ENCODE data around the gene APEX2.

APEX2 gene

GRCh38 chrX:55008571-55009358 lies 8.6 kb downstream of the APEX2 start:
- no peak overlapping the region for H3K4me3 ChIP-seq (ENCODE audit: low read depth in 1 of 2, low read length in 2 of 2)
- H3K27ac ChIP-seq (ENCODE audit: low read depth, low read length), result no peak overlapping the region
- H3K9ac ChIP-seq (ENCODE audit: low read depth in 1 of 2, low read length in 2 of 2), result no peak overlapping the region
- no peaks in the 10 kb centered on the region for H3K9me3 ChIP-seq (ENCODE audit: control insufficient read depth in 1 of 2, low read length in 2 of 2)
- H3K27me3 ChIP-seq (ENCODE audit: control insufficient read depth in 1 of 2, insufficient read depth in 2 of 2, low read length in 2 of 2), result no peaks in the 10 kb centered on the region
- H3K36me3 ChIP-seq (ENCODE audit: control insufficient read depth in 1 of 2, insufficient read depth in 2 of 2, low read length in 2 of 2), result peaks cover 10 to 21% of the 10 kb centered on the region in 2 donors
- peaks cover 13 to 14% of the 10 kb centered on the region in 2 donors for H3K4me1 ChIP-seq (ENCODE audit: control insufficient read depth in 1 of 2, insufficient read depth in 2 of 2, low read length in 2 of 2)

- Histone ChIP-seq H3K27me3 (ENCODE audit: control insufficient read depth in 1 of 2, insufficient read depth in 2 of 2, low read length in 2 of 2) (no peaks in the 10 kb centered on the region), H3K36me3 (ENCODE audit: control insufficient read depth in 1 of 2, insufficient read depth in 2 of 2, low read length in 2 of 2) (no peaks in the 10 kb centered on the region), H3K27ac (ENCODE audit: low read depth, low read length) (no peak overlapping the region), H3K4me1 (ENCODE audit: control insufficient read depth in 1 of 2, insufficient read depth in 2 of 2, low read length in 2 of 2) (peaks cover 13 to 14% of the 10 kb centered on the region in 2 donors), H3K9me3 (ENCODE audit: control insufficient read depth in 1 of 2, low read length in 2 of 2) (no peaks in the 10 kb centered on the region), H3K9ac (ENCODE audit: low read depth in 1 of 2, low read length in 2 of 2) (no peak overlapping the region), H3K4me3 (ENCODE audit: low read depth in 1 of 2, low read length in 2 of 2) (no peak overlapping the region)
Measured at GRCh38 chrX:55011294-55011693, 11.1 kb downstream of the APEX2 start.

- no peak overlapping the region for H3K9ac ChIP-seq (ENCODE audit: low read depth in 1 of 2, low read length in 2 of 2)
- no peaks in the 10 kb centered on the region for H3K27me3 ChIP-seq (ENCODE audit: control insufficient read depth in 1 of 2, insufficient read depth in 2 of 2, low read length in 2 of 2)
- no peak overlapping the region for H3K4me3 ChIP-seq (ENCODE audit: low read depth in 1 of 2, low read length in 2 of 2)
- no peaks in the 10 kb centered on the region for H3K4me1 ChIP-seq (ENCODE audit: control insufficient read depth in 1 of 2, insufficient read depth in 2 of 2, low read length in 2 of 2)
- no peaks in the 10 kb centered on the region for H3K36me3 ChIP-seq (ENCODE audit: control insufficient read depth in 1 of 2, insufficient read depth in 2 of 2, low read length in 2 of 2)
- no peak overlapping the region for H3K27ac ChIP-seq (ENCODE audit: low read depth, low read length)
- H3K9me3 ChIP-seq (ENCODE audit: control insufficient read depth in 1 of 2, low read length in 2 of 2), result no peaks in the 10 kb centered on the region
Measured at GRCh38 chrX:55014897-55015299, 14.7 kb downstream of the APEX2 start.

- Histone ChIP-seq H3K4me1 (ENCODE audit: control insufficient read depth in 1 of 2, insufficient read depth in 2 of 2, low read length in 2 of 2) (no peaks in the 10 kb centered on the region), H3K27me3 (ENCODE audit: control insufficient read depth in 1 of 2, insufficient read depth in 2 of 2, low read length in 2 of 2) (no peaks in the 10 kb centered on the region), H3K4me3 (ENCODE audit: low read depth in 1 of 2, low read length in 2 of 2) (no peak overlapping the region), H3K36me3 (ENCODE audit: control insufficient read depth in 1 of 2, insufficient read depth in 2 of 2, low read length in 2 of 2) (no peaks in the 10 kb centered on the region), H3K27ac (ENCODE audit: low read depth, low read length) (no peak overlapping the region), H3K9me3 (ENCODE audit: control insufficient read depth in 1 of 2, low read length in 2 of 2) (no peaks in the 10 kb centered on the region), H3K9ac (ENCODE audit: low read depth in 1 of 2, low read length in 2 of 2) (no peak overlapping the region)
Measured at GRCh38 chrX:55026143-55026542, 26.0 kb downstream of the APEX2 start.

GRCh38 chrX:55026840-55027239 lies 26.7 kb downstream of the APEX2 start:
- no peaks in the 10 kb centered on the region for H3K36me3 ChIP-seq (ENCODE audit: control insufficient read depth in 1 of 2, insufficient read depth in 2 of 2, low read length in 2 of 2)
- H3K4me1 ChIP-seq (ENCODE audit: control insufficient read depth in 1 of 2, insufficient read depth in 2 of 2, low read length in 2 of 2), result no peaks in the 10 kb centered on the region
- no peaks in the 10 kb centered on the region for H3K9me3 ChIP-seq (ENCODE audit: control insufficient read depth in 1 of 2, low read length in 2 of 2)
- no peak overlapping the region for H3K9ac ChIP-seq (ENCODE audit: low read depth in 1 of 2, low read length in 2 of 2)
- H3K27me3 ChIP-seq (ENCODE audit: control insufficient read depth in 1 of 2, insufficient read depth in 2 of 2, low read length in 2 of 2), result no peaks in the 10 kb centered on the region
- no peak overlapping the region for H3K4me3 ChIP-seq (ENCODE audit: low read depth in 1 of 2, low read length in 2 of 2)
- H3K27ac ChIP-seq (ENCODE audit: low read depth, low read length), result no peak overlapping the region

GRCh38 chrX:55028040-55028439 lies 27.9 kb downstream of the APEX2 start:
- no peak overlapping the region for H3K4me3 ChIP-seq (ENCODE audit: low read depth in 1 of 2, low read length in 2 of 2)
- no peaks in the 10 kb centered on the region for H3K27me3 ChIP-seq (ENCODE audit: control insufficient read depth in 1 of 2, insufficient read depth in 2 of 2, low read length in 2 of 2)

GRCh38 chrX:55028611-55029010 lies 28.4 kb downstream of the APEX2 start:
- no peaks in the 10 kb centered on the region for H3K36me3 ChIP-seq (ENCODE audit: control insufficient read depth in 1 of 2, insufficient read depth in 2 of 2, low read length in 2 of 2)
- no peak overlapping the region for H3K9ac ChIP-seq (ENCODE audit: low read depth in 1 of 2, low read length in 2 of 2)
- no peaks in the 10 kb centered on the region for H3K4me1 ChIP-seq (ENCODE audit: control insufficient read depth in 1 of 2, insufficient read depth in 2 of 2, low read length in 2 of 2)
- H3K4me3 ChIP-seq (ENCODE audit: low read depth in 1 of 2, low read length in 2 of 2), result no peak overlapping the region
- H3K9me3 ChIP-seq (ENCODE audit: control insufficient read depth in 1 of 2, low read length in 2 of 2), result no peaks in the 10 kb centered on the region
- H3K27me3 ChIP-seq (ENCODE audit: control insufficient read depth in 1 of 2, insufficient read depth in 2 of 2, low read length in 2 of 2), result no peaks in the 10 kb centered on the region
- H3K27ac ChIP-seq (ENCODE audit: low read depth, low read length), result no peak overlapping the region

More at GRCh38 chrX:55028040-55028439, 27.9 kb downstream of the APEX2 start:
- Histone ChIP-seq H3K4me1 (ENCODE audit: control insufficient read depth in 1 of 2, insufficient read depth in 2 of 2, low read length in 2 of 2) (no peaks in the 10 kb centered on the region), H3K36me3 (ENCODE audit: control insufficient read depth in 1 of 2, insufficient read depth in 2 of 2, low read length in 2 of 2) (no peaks in the 10 kb centered on the region), H3K9ac (ENCODE audit: low read depth in 1 of 2, low read length in 2 of 2) (no peak overlapping the region), H3K9me3 (ENCODE audit: control insufficient read depth in 1 of 2, low read length in 2 of 2) (no peaks in the 10 kb centered on the region), H3K27ac (ENCODE audit: low read depth, low read length) (no peak overlapping the region)

GRCh38 chrX:55029291-55029690 lies 29.1 kb downstream of the APEX2 start:
- no peaks in the 10 kb centered on the region for H3K9me3 ChIP-seq (ENCODE audit: control insufficient read depth in 1 of 2, low read length in 2 of 2)
- no peak overlapping the region for H3K27ac ChIP-seq (ENCODE audit: low read depth, low read length)
- no peaks in the 10 kb centered on the region for H3K4me1 ChIP-seq (ENCODE audit: control insufficient read depth in 1 of 2, insufficient read depth in 2 of 2, low read length in 2 of 2)
- H3K36me3 ChIP-seq (ENCODE audit: control insufficient read depth in 1 of 2, insufficient read depth in 2 of 2, low read length in 2 of 2), result no peaks in the 10 kb centered on the region
- H3K9ac ChIP-seq (ENCODE audit: low read depth in 1 of 2, low read length in 2 of 2), result no peak overlapping the region
- H3K4me3 ChIP-seq (ENCODE audit: low read depth in 1 of 2, low read length in 2 of 2), result no peak overlapping the region
- H3K27me3 ChIP-seq (ENCODE audit: control insufficient read depth in 1 of 2, insufficient read depth in 2 of 2, low read length in 2 of 2), result no peaks in the 10 kb centered on the region

GRCh38 chrX:55030271-55031205 lies 30.4 kb downstream of the APEX2 start, which contains the start of gene ALAS2:
Gene ALAS2 (minus strand): TSS chrX:55030977. CDS start chrX:55026000, 4,977 bp downstream.
- Histone ChIP-seq H3K27me3 (ENCODE audit: control insufficient read depth in 1 of 2, insufficient read depth in 2 of 2, low read length in 2 of 2) (no peaks in the 10 kb centered on the region), H3K36me3 (ENCODE audit: control insufficient read depth in 1 of 2, insufficient read depth in 2 of 2, low read length in 2 of 2) (no peaks in the 10 kb centered on the region), H3K4me1 (ENCODE audit: control insufficient read depth in 1 of 2, insufficient read depth in 2 of 2, low read length in 2 of 2) (no peaks in the 10 kb centered on the region), H3K4me3 (ENCODE audit: low read depth in 1 of 2, low read length in 2 of 2) (no peak within 1 kb of the TSS), H3K9ac (ENCODE audit: low read depth in 1 of 2, low read length in 2 of 2) (no peak within 1 kb of the TSS), H3K27ac (ENCODE audit: low read depth, low read length) (no peak within 1 kb of the TSS), H3K9me3 (ENCODE audit: control insufficient read depth in 1 of 2, low read length in 2 of 2) (no peaks in the 10 kb centered on the region)

- Histone ChIP-seq H3K36me3 (ENCODE audit: control insufficient read depth in 1 of 2, insufficient read depth in 2 of 2, low read length in 2 of 2) (no peaks in the 10 kb centered on the region), H3K27me3 (ENCODE audit: control insufficient read depth in 1 of 2, insufficient read depth in 2 of 2, low read length in 2 of 2) (no peaks in the 10 kb centered on the region), H3K27ac (ENCODE audit: low read depth, low read length) (no peak overlapping the region), H3K4me3 (ENCODE audit: low read depth in 1 of 2, low read length in 2 of 2) (no peak overlapping the region), H3K4me1 (ENCODE audit: control insufficient read depth in 1 of 2, insufficient read depth in 2 of 2, low read length in 2 of 2) (no peaks in the 10 kb centered on the region), H3K9ac (ENCODE audit: low read depth in 1 of 2, low read length in 2 of 2) (no peak overlapping the region), H3K9me3 (ENCODE audit: control insufficient read depth in 1 of 2, low read length in 2 of 2) (no peaks in the 10 kb centered on the region)
Measured at GRCh38 chrX:55033429-55033828, 33.3 kb downstream of the APEX2 start.
